ENCODE measurements around the gene SIRT3. TPM values are rescaled to one million over a fixed set of nuclear protein-coding genes. Genes with fewer than 3 reads are reported as not detected.

SIRT3 gene
- total RNA-seq, 1 donor from 2014 or later: 18.5 TPM

DNA sequence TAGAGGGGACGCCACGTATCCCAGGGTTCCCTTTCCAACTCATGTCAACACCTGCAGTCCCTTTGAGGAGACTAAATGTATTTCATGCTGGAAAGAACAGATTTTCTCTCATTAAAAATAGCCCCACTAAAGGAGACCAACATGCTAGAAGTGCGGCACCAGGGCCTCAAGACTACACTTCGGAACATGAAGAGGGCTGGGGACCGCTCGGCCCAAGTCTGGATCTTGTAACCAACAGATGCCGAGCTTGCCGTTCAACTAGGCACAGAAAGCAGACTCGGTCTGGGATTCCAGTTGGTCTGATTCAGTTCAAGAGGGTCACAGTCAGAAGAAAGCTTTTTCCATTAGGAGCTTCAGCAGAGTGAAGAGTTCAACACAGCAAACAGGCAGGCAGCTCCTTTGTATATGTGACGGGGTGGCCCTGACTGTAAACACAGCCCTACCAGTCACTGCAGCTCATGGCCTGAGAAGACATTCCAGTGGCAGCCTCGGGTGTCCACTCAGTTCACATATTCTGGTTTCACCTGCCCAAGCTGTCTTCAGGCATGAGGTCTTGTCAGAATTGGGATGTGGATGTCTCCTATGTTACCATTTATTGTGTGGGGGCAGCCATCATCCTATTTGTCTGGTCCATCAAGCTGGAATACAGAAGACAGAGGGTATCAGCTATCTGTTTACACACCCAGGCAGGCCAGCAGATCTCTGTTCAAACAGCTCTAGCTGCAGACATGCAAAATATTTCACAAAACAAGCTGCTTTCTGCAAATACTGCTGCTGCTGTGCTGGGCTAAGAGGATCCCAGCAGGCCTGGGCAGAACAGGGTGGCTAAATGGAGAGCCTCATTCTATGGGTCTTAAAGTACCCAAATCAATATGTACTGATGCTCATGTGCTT, 19.8 kb downstream of the SIRT3 start:
- peaks cover 6% of the 10 kb centered on the region for H3K4me1 Mint-ChIP-seq (ENCODE audit: low read depth)
- no peak overlapping the region for H3K4me3 Mint-ChIP-seq (ENCODE audit: unreplicated experiment)
- H3K27me3 Mint-ChIP-seq (ENCODE audit: low read depth): no peaks in the 10 kb centered on the region
- TF ChIP-seq, protein P1, sequence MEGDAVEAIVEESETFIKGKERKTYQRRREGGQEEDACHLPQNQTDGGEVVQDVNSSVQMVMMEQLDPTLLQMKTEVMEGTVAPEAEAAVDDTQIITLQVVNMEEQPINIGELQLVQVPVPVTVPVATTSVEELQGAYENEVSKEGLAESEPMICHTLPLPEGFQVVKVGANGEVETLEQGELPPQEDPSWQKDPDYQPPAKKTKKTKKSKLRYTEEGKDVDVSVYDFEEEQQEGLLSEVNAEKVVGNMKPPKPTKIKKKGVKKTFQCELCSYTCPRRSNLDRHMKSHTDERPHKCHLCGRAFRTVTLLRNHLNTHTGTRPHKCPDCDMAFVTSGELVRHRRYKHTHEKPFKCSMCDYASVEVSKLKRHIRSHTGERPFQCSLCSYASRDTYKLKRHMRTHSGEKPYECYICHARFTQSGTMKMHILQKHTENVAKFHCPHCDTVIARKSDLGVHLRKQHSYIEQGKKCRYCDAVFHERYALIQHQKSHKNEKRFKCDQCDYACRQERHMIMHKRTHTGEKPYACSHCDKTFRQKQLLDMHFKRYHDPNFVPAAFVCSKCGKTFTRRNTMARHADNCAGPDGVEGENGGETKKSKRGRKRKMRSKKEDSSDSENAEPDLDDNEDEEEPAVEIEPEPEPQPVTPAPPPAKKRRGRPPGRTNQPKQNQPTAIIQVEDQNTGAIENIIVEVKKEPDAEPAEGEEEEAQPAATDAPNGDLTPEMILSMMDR (IDR thresholded peaks at IDR 0.05): no peak
- H3K27ac Mint-ChIP-seq (ENCODE audit: unreplicated experiment): peak overlapping the region; percentile 79
- peaks cover 20% of the 10 kb centered on the region for H3K36me3 Mint-ChIP-seq (ENCODE audit: low read depth)
- no peaks in the 10 kb centered on the region for H3K9me3 Mint-ChIP-seq (ENCODE audit: low read depth)
- no peak for DNase-seq (ENCODE audit: low spot score)

DNA sequence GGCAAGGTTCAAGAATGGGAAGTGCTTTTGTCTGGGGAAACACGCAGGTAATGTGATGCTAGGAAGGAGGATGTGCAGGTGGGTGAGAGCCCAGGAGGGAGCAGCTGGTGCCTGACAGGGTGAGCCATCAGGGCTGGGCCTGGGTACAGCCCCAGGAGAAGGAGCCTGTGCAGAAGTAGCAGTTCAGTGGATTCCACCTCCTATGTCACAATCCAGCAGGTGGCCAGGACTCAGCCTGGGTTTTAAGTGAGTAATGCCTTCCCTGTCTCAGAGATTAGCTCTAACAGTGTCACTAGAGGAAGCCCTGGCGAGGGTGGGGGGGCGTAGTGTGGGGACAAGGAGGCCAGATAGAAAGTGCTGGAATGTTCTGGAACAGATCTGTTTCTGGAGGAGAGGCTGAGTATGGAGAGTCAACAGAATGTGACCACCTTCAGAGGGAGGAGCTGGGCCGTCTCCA, 20.5 kb downstream of the SIRT3 start:
- H3K27ac Mint-ChIP-seq (ENCODE audit: unreplicated experiment): peak overlapping the region; percentile 79

DNA sequence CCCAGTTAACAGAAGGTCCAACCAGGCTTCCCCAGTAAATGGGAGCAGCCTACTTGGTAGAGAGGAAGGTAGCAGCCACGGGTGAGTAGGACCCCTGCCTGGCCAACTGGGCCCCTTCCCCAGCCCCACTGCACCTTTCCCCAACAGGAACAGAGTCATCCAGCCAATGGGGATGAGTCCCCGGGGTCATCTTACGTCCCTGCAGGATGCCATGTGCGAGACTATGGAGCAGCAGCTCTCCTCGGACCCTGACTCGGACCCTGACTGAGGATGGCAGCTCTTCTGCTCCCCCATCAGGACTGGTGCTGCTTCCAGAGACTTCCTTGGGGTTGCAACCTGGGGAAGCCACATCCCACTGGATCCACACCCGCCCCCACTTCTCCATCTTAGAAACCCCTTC, 22.1 kb downstream of the SIRT3 start:
- Mint-ChIP-seq H3K4me3 (ENCODE audit: unreplicated experiment) (no peak overlapping the region), H3K27me3 (ENCODE audit: low read depth) (no peaks in the 10 kb centered on the region), H3K9me3 (ENCODE audit: low read depth) (no peaks in the 10 kb centered on the region), H3K36me3 (ENCODE audit: low read depth) (peaks cover 18% of the 10 kb centered on the region), H3K27ac (ENCODE audit: unreplicated experiment) (no peak overlapping the region), H3K4me1 (ENCODE audit: low read depth) (peaks cover 26% of the 10 kb centered on the region)
- DNase-seq (ENCODE audit: low spot score): peak; percentile 68
- TF ChIP-seq, protein P1 (IDR thresholded peaks at IDR 0.05): no peak

More for the DNA sequence above, 20.5 kb downstream of the SIRT3 start:
- peaks cover 12% of the 10 kb centered on the region for H3K4me1 Mint-ChIP-seq (ENCODE audit: low read depth)
- H3K27me3 Mint-ChIP-seq (ENCODE audit: low read depth): no peaks in the 10 kb centered on the region
- no peaks in the 10 kb centered on the region for H3K9me3 Mint-ChIP-seq (ENCODE audit: low read depth)
- TF ChIP-seq, protein P1 (IDR thresholded peaks at IDR 0.05): no peak
- H3K4me3 Mint-ChIP-seq (ENCODE audit: unreplicated experiment): no peak overlapping the region
- H3K36me3 Mint-ChIP-seq (ENCODE audit: low read depth): peaks cover 21% of the 10 kb centered on the region
- DNase-seq (ENCODE audit: low spot score): no peak

DNA sequence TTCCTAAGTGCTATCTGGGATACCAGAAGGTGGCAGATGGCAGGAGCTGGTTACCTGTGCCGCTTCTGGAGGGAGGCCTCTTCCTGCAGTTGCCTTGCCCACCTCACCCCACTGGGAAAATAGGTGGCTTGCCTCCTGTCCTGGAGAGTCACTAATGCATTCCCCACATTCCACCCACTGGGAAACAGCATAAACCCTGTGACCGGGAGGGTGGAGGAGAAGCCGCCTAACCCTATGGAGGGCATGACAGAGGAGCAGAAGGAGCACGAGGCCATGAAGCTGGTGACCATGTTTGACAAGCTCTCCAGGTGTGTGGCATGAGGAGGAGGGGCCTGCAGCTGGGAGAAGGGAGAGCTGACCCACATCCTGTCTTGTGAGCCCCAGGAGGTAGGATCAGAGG, 23.0 kb downstream of the SIRT3 start:
- Mint-ChIP-seq H3K36me3 (ENCODE audit: low read depth) (peaks cover 16% of the 10 kb centered on the region), H3K9me3 (ENCODE audit: low read depth) (no peaks in the 10 kb centered on the region), H3K4me1 (ENCODE audit: low read depth) (peaks cover 26% of the 10 kb centered on the region), H3K4me3 (ENCODE audit: unreplicated experiment) (no peak overlapping the region), H3K27ac (ENCODE audit: unreplicated experiment) (no peak overlapping the region), H3K27me3 (ENCODE audit: low read depth) (no peaks in the 10 kb centered on the region)
- DNase-seq (ENCODE audit: low spot score): peak; percentile 27
- TF ChIP-seq, protein P1 (IDR thresholded peaks at IDR 0.05): no peak

DNA sequence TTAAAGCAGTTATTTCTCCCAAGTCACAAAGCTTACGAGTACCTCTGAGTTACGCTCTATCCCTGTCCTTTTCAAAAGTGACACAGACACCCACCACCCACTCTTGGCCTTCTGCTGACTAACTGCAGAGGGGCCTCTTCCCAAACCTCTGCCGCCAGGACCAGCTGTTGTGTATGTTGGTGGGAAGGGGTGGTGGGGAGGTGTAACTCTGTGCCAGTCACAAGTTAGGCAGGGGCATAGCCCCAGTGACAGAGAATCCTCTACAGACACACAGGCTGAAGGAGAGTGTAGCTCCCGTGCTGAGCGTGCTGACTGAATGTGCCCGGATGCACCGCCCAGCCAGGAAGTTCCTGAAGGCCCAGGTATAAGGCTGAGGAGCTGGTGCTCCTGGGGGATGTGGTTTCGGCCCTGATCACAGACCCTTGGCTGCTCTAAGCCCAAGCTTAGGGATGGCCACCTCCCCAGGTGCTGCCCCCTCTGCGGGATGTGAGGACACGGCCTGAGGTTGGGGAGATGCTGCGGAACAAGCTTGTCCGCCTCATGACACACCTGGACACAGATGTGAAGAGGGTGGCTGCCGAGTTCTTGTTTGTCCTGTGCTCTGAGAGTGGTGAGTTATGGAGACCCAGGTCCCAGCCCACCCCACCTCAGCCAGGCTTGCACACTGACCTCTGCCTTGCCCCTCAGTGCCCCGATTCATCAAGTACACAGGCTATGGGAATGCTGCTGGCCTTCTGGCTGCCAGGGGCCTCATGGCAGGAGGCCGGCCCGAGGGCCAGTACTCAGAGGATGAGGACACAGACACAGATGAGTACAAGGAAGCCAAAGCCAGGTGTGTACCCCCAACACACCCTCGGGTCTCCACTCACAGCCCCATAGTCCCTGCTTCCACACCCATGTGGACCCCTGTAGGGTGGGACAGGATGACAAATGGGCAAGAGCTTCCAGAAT, 23.7 kb downstream of the SIRT3 start:
- Mint-ChIP-seq H3K9me3 (ENCODE audit: low read depth) (no peaks in the 10 kb centered on the region), H3K4me1 (ENCODE audit: low read depth) (peaks cover 26% of the 10 kb centered on the region), H3K27me3 (ENCODE audit: low read depth) (no peaks in the 10 kb centered on the region), H3K36me3 (ENCODE audit: low read depth) (peaks cover 16% of the 10 kb centered on the region), H3K27ac (ENCODE audit: unreplicated experiment) (no peak overlapping the region), H3K4me3 (ENCODE audit: unreplicated experiment) (no peak overlapping the region)
- TF ChIP-seq, protein P1 (IDR thresholded peaks at IDR 0.05): no peak
- peak; percentile 61 for DNase-seq (ENCODE audit: low spot score)
